B cell (primary cell): ENCODE results near the gene BUB1B.

Source experiments
- EZH2 ChIP-seq: IDR thresholded peaks from 2 replicates; pipeline ENCODE4 v1.6.1; 2012; ENCODE audit warnings: borderline replicate concordance, low read depth, mild to moderate bottlenecking, moderate library complexity, low read length; ENCODE audit not compliant: insufficient read depth, poor library complexity, severe bottlenecking
- TF ChIP-seq, protein P1 (sequence below): fragments of 200-600 bp; IDR thresholded peaks from one replicate; pipeline ENCODE4 v1.8.0; 2022; ENCODE audit warnings: antibody characterized with exemption, mild to moderate bottlenecking

DNA sequence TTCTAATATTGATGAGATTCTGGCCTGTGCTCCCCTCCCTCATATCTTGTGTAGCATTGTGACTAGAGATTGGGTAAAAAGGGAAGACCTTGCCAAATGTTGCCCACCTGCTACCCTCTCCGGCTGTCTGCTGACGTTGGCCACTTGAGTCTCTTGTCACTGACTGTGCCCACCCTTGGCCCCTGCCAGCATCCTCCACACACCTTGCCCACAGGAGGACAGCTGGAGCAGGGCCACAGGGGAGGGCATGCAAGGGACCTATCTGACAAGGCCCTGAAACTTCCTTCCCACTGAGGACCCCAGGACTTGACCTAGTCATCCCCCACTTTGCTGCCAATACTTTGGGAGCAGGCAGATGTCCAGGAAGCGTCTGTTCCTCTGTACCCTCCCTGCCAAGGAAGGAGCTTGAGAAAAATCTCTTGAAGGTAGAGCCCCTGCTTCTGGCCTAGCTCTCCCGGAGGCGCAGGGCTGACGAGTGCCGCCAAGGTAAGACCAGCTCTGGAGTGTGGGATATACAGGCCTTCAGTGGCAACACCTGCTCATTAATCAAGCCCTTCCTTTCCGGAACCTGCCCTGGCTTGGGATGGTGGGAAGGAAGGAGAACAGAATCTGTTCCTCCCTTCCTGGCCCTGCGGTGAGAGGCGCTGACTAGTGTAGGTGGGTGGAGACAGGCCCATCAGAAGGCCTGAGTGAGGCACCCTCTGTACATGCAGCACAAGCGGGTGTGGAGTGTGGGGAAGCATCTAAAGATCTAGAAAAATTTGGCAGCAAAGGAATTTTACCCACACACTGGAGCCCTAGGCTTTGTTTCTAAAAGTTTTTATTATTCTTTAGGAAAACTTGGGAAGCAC, 73.1 kb downstream of the BUB1B start:
- TF ChIP-seq EZH2 = no peak
- TF ChIP-seq, protein P1, sequence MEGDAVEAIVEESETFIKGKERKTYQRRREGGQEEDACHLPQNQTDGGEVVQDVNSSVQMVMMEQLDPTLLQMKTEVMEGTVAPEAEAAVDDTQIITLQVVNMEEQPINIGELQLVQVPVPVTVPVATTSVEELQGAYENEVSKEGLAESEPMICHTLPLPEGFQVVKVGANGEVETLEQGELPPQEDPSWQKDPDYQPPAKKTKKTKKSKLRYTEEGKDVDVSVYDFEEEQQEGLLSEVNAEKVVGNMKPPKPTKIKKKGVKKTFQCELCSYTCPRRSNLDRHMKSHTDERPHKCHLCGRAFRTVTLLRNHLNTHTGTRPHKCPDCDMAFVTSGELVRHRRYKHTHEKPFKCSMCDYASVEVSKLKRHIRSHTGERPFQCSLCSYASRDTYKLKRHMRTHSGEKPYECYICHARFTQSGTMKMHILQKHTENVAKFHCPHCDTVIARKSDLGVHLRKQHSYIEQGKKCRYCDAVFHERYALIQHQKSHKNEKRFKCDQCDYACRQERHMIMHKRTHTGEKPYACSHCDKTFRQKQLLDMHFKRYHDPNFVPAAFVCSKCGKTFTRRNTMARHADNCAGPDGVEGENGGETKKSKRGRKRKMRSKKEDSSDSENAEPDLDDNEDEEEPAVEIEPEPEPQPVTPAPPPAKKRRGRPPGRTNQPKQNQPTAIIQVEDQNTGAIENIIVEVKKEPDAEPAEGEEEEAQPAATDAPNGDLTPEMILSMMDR = no peak
